HG02981 (cell line): ENCODE measurements around the gene CEP78.

ENCODE experiments used
- ATAC-seq: cut with Tn5 transposase; IDR thresholded peaks from one replicate; pipeline ENCODE4 v1.9.1; 2021; ENCODE audit warnings: mild to moderate bottlenecking, moderate library complexity; ENCODE audit not compliant: unreplicated experiment

The CEP78 gene

GRCh38 chr9:78286125-78286524, 50.2 kb downstream of the CEP78 start:
- no peak for ATAC-seq

GRCh38 chr9:78286946-78287388, 51.1 kb downstream of the CEP78 start:
- no peak for ATAC-seq

- ATAC-seq: no peak
Measured at GRCh38 chr9:78288214-78288892, 52.5 kb downstream of the CEP78 start.

- no peak for ATAC-seq
Measured at GRCh38 chr9:78289474-78289873, 53.6 kb downstream of the CEP78 start.

GRCh38 chr9:78291240-78291925, 55.5 kb downstream of the CEP78 start:
- no peak for ATAC-seq

GRCh38 chr9:78292026-78292425, 56.2 kb downstream of the CEP78 start:
- ATAC-seq: no peak

GRCh38 chr9:78292716-78293497, 57.0 kb downstream of the CEP78 start:
- ATAC-seq: no peak

- ATAC-seq: no peak
Measured at GRCh38 chr9:78294290-78295176, 58.7 kb downstream of the CEP78 start.

GRCh38 chr9:78295177-78295575, 59.3 kb downstream of the CEP78 start:
- no peak for ATAC-seq

- ATAC-seq: no peak
Measured at GRCh38 chr9:78295731-78296130, 59.9 kb downstream of the CEP78 start.

- ATAC-seq: no peak
Measured at GRCh38 chr9:78296201-78296892, 60.5 kb downstream of the CEP78 start.

- peak; percentile 95 for ATAC-seq
Measured at GRCh38 chr9:78296893-78297671, 61.2 kb downstream of the CEP78 start, which contains the start of gene PSAT1. TSS of gene PSAT1 (plus strand) at chr9:78297125. CDS start at chr9:78297211, 86 bp downstream.

GRCh38 chr9:78297672-78297961, 61.7 kb downstream of the CEP78 start:
- no peak for ATAC-seq

GRCh38 chr9:78298046-78298765, 62.3 kb downstream of the CEP78 start:
- no peak for ATAC-seq

GRCh38 chr9:78300209-78300608, 64.3 kb downstream of the CEP78 start:
- ATAC-seq: no peak

GRCh38 chr9:78301466-78301865, 65.6 kb downstream of the CEP78 start:
- no peak for ATAC-seq

GRCh38 chr9:78303377-78304062, 67.6 kb downstream of the CEP78 start:
- ATAC-seq: no peak

- no peak for ATAC-seq
Measured at GRCh38 chr9:78304357-78304756, 68.5 kb downstream of the CEP78 start.
